OCI-LY3 (cell line): ENCODE data around the gene SMIM41.

Source experiments
- EZH2phosphoT487 ChIP-seq: fragments of 200-600 bp; shearing (Covaris generic); IDR thresholded peaks from 2 replicates; pipeline ENCODE4 v1.6.1; 2018; ENCODE audit warnings: antibody characterized with exemption, mixed run types, low read depth
- TF ChIP-seq, protein P1 (sequence below): fragments of 200-600, 300-600 bp; sonication (generic); IDR thresholded peaks from 2 replicates; pipeline ENCODE4 v1.5.1; 2014; ENCODE audit warnings: antibody characterized with exemption, low read length, low read depth

GRCh38 chr12:52091869-52092268 lies 12.4 kb downstream of the SMIM41 start:
- TF ChIP-seq, protein P1, sequence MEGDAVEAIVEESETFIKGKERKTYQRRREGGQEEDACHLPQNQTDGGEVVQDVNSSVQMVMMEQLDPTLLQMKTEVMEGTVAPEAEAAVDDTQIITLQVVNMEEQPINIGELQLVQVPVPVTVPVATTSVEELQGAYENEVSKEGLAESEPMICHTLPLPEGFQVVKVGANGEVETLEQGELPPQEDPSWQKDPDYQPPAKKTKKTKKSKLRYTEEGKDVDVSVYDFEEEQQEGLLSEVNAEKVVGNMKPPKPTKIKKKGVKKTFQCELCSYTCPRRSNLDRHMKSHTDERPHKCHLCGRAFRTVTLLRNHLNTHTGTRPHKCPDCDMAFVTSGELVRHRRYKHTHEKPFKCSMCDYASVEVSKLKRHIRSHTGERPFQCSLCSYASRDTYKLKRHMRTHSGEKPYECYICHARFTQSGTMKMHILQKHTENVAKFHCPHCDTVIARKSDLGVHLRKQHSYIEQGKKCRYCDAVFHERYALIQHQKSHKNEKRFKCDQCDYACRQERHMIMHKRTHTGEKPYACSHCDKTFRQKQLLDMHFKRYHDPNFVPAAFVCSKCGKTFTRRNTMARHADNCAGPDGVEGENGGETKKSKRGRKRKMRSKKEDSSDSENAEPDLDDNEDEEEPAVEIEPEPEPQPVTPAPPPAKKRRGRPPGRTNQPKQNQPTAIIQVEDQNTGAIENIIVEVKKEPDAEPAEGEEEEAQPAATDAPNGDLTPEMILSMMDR: no peak
- no peak for TF ChIP-seq EZH2phosphoT487
